ENCODE results near the gene DLX3.

The DLX3 gene

GRCh38 chr17:50023520-50023919 lies 28.5 kb upstream of the DLX3 start:
- DNase-seq (ENCODE audit: low read depth): no peak

GRCh38 chr17:50022463-50023130 lies 27.6 kb upstream of the DLX3 start:
- DNase-seq (ENCODE audit: low read depth): no peak

DNA sequence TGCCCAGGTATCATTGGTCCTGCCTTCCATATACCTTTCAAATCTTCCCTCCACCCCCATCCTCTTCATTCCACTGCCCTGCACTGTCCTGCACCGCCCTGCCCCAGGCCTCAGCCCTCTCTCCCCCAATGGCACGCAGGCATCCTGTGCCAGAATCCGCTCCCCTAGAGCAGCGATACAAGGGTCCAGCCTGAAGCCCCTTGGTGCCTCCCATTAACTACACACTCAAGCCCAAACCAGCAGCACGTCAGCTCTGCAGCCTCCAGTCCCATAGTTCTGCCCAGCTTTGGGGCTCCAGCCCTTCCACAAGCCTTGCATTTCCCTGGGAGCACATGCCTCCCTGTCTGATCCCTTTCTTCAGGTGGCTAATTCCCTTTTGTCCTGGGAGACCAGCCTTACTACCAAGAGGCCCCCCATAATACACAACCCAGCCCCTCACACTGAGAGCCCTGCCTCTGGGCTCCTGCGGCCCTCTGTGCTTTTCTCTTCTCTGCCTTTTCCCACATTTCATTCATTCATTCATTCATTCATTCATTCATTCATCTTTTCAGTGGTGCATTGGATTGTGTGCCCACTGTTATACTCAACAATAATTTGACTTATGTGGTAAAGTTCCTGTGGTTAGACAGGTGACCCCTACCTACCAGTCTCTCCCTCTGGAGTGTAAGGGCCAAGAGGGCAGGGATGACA lies 26.8 kb upstream of the DLX3 start:
- no peak for DNase-seq (ENCODE audit: low read depth)

DNA sequence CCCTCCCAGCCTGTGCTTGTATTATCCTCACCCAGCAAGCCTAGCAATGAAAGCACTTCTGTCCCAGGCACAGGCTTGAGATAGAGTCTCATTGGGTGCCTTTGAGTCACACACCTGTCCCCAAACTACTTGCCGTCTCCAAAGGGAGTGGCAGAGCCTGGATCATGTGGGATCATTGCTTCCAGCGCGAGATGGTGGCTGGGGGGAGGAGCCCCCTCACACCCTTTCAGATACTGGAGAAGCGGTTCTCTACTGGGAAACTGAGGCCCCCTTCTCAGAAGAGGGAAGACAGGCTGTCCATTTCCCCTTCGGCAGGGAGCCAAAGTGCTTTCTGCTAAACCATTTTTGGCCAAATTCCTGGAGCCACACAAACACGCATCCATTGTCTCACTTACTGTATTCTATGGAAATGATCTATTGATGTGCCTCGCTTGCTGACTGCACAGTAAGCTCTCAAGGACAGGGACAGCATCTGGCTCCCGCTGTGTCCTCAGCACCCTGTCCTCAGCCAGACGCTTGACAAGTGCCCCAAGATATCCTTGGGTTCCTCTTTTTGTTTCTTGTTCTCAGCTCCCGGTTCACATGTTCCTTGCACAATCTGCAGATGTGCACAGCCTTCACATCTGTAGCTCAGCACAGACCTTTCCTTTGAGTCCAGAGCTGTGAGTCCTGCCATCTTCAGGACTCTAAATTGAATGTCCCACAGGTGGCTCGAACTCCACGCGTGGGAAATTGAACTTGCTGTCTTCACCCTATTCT lies 26.0 kb upstream of the DLX3 start:
- DNase-seq (ENCODE audit: low read depth): no peak

DNA sequence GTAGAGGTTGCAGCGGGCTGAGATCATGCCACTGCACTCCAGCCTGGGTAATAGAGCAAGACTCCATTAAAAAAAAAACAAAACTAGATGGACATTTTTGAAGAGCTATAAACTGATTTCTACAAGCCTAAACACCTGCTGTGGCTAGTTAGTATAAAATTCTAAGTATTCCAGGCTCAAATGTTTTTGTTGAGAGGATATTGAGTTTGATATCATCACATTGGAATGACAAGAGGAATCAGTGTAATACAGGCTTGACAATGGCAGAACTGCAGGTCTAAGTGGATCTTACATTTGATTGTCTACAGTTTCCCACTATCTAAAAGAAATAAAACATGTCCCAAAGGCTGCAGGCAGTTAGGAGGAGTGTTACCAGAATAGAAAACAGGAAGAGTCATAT lies 23.9 kb upstream of the DLX3 start:
- no peak for DNase-seq (ENCODE audit: low read depth)

DNA sequence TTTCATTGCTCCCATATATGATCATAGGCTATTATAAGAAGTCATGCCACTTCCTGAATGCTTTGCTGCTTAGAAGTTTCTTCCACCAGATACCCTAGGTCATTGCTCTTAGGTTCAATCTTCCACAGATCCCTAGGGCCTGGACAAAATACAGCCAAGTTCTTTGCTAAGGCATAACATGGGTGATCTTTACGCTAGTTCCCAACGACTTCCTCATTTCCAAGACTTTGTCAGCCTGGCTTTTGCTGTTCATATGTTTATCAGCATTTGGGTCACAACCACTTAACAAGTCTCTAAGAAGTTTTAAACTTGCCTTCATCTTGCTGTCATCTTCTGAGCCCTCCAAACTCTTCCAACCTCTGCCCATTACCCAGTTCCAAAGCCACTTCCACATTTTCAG lies 20.1 kb upstream of the DLX3 start:
- DNase-seq (ENCODE audit: low read depth): no peak

DNA sequence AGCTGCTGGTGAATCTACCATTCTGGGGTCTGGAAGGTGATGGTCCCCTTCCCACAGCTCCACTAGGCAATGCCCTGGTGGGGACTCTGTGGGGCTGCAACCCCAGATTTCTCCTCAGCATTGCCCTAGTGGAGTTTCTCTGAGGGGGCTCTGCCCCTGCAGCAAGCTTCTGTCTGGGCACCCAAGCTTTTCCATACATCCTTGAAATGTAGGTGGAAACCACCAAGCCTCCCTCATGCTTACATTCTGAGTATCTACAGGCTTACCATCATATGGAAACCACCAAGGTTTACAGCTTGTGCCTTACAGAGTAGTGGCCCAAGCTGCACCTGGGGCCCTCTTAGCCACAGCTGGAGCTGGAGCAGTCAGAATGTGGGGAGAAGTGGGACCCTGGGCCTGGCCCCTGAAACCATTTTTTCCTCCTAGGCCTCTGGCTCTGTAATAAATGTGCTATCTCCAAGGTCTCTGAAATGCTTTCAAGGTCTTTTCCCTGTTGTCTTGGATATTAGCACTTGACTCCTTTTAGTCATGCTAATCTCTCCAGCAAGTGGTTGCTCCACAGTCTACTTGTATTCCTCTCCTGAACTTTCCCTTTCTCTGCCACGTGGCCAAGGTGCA lies 19.6 kb upstream of the DLX3 start:
- no peak for DNase-seq (ENCODE audit: low read depth)

DNA sequence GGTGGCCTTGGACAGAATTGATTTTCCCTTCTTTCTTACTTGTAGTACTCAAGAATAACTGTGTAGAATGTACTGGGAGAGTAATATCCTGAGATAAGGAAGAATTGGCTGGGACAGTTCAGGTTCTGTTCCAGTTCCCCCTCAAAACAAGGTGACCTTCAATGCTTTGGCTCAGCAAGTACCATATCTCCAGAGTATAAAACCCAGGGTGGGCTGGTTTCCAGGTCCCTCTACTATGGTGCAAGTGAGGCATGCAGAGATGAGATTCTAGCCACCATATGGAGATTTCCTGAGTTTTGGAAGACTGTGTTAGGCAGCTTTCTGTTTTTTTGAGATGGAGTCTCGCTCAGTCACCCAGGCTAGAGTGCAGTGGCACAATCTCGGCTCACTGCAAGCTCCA lies 18.1 kb upstream of the DLX3 start:
- no peak for DNase-seq (ENCODE audit: low read depth)

GRCh38 chr17:50009282-50009681 lies 14.3 kb upstream of the DLX3 start:
- DNase-seq (ENCODE audit: low read depth): no peak

DNA sequence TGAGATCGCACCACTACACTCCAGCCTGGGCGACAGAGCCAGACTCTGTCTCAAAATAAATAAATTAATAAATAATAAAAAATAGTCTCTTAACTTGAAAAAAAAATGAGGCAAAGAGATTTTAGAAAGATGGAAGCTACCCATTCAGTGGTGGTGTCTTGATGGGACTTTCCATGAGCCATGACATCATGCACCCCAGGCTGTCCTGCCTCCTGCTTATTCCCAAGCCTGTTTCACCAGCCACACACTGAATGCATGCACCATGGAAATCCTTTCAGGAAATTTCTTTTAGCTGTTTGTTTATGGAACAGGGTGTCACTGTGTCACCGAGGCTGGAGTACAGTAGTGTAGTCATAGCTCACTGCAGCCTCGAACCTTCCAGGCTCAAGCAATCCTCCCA lies 8.9 kb upstream of the DLX3 start:
- DNase-seq (ENCODE audit: low read depth): no peak

- no peak for DNase-seq (ENCODE audit: low read depth)
Observed at GRCh38 chr17:49998836-49999511, 4.0 kb upstream of the DLX3 start.

DNA sequence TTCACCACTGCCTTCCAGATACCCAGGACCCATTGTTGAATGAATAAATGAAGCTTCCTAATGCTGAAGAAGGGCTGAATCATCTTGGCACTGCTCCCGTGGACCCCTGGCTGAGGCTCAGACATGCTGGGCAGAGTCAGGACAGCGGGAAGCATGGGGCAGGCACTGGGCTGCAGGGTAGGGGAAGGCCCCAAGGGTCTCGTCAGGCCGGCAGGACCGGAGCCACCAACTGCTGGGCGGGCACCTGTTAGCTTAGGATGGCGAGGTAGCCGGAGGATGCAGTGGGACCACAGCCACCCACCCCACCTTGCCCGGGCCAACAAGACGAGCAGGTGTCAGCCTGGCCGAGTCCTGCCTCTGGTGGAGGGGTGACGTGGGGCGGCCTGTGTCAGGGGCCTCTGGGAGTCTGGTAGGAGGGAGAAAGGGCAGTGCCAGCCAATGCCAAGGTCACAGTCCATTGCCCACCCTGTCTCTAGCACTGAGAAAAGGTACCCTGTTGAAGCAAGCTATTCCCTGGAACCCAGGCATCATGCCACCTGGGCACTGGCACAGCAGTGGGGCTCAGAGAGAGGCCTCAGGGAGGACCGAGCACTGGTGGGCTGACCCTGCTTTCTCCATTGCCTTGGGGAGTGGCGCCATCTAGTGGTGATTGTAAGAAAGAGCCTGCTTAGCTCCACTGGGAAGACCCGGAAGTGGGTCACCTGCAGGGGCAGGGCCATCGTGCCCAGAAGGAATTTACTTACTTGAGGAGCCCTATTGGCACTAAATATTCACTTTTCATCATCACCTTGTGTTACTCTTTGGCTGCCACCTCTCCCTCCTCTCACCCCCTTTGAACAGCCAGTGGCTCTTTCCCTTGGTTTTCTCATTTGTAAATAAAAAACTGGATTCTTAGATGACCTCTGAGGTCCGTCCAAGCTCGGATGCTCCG lies 3.0 kb upstream of the DLX3 start:
- peak; percentile 34 for DNase-seq (ENCODE audit: low read depth)

DNA sequence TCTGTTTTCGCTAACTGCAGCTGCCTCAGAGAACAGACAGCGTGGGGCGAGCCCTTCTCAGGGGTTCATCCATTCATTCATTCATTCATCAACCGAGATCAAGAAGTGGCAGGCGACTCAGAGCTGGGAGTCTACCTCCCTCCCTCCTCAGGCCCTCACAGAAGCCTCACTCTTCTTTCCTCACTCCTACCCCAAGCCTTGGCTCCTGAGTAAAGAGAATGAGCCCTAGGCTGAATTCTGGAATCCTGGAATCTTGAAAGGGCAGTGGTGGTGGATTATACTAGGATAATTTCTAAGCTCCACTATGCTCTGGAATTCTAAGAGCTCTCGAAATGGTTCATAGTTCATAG lies 2.3 kb upstream of the DLX3 start:
- no peak for DNase-seq (ENCODE audit: low read depth)

- DNase-seq (ENCODE audit: low read depth): no peak
Observed at GRCh38 chr17:49996495-49997300, 1.7 kb upstream of the DLX3 start.

DNA sequence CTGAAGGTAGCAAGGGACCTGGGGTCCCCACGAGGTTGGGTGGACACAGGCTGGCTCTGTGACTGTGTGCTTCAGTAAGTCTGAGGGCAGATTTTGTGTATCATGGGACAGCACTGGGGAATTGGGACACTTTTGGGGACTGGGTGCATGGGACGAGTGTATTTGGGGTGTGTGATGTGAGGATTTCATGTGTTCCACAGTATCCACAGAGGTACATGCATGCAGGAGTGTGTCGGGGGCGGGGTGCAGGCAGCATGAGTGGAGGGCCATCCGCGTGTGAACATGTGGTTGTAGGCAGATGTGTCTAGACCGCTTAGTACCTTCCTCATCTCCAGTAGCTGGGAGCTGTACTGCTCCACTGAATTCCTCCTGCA lies 1.1 kb upstream of the DLX3 start:
- no peak for DNase-seq (ENCODE audit: low read depth)

DNA sequence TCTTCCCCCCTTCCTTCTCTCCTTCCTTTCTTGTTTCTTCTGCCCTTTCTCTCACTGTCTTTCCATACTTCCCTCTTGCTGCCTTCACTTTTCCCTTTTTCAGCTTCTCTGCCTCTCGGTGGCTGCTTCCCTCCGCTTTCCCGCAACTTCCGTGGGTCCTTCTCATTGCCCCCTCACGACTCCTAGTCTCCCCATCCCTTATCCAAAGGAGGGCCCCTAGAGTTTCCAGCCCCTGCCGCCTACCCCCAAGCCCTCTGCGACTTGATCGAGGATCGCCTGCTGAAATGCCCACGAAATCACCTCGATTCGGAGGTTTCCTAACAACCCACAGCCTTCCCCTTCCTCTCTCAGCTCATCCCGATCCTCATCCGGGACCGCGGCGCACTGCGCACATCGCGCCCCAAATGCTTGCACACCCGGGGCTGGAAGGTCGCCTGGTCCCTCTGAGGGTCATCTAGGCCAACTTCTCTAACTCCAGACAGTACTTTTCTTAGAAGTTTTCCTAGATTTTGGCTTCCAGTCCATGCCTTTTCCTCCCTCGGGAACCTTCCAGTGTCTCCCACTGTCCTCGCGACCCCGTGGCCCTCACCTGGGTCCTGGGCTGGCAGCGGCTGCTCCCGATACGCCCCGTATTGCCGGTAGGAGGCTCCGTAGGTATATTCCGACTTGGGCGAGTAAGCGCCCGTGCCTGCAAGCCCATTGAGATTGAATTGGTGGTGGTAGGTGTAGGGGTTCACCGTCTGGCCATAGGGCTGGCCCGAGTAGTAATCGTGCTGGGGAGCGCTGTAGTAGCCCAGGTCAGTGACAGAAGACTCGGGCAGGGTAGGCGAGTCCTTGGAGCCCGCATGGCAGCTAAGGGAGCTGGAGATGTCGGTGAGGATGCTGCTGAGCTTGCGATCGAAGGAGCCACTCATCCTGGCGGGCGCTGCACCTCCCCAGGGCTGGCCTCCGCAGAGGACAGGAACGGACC lies 654 bp downstream of the DLX3 start:
- no peak for DNase-seq (ENCODE audit: low read depth)

- DNase-seq (ENCODE audit: low read depth): no peak
Observed at GRCh38 chr17:49993423-49994060, 1.5 kb downstream of the DLX3 start.

DNA sequence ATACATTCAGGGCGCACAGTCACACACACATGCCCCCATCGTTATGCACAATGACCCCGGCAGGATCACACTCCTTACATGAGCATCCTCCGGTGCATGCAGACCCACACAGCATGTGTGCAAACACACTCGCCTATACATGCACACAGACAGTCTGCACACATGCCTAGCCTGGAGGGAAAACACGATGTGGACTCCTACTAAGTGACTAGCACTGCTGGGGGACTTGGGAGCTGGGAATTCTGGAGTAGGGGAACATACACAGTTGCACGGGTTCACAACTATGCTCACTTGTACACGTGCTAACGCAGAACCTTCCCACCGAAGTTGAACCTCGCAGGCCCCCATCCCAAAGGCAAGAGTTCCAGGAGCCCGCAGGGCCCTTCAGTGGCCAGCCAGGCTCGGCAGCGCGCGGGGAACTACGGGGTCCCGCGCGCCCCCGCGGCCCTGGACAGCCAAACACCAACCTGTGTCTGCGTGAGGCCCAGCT lies 2.0 kb downstream of the DLX3 start:
- no peak for DNase-seq (ENCODE audit: low read depth)

Measured in non-pigmented ciliary epithelial cell (primary cell).